A673 (cell line): ENCODE results near the gene ANKHD1.

Source experiments
- CTCF ChIP-seq: fragments of 300-800, 200-600 bp; sonication (generic); conservative IDR thresholded peaks from 2 replicates; pipeline ENCODE4 v1.5.1; 2017; ENCODE audit warnings: low read depth, mild to moderate bottlenecking, antibody characterized with exemption, low read length, moderate library complexity, mixed read lengths
- EZH2 ChIP-seq: fragments of 200-600 bp; sonication (generic); IDR thresholded peaks from 2 replicates; pipeline ENCODE4 v1.6.1; 2017; ENCODE audit warnings: borderline replicate concordance, low read depth, mild to moderate bottlenecking, mixed read lengths, antibody characterized with exemption, low read length; ENCODE audit not compliant: poor library complexity, severe bottlenecking

DNA sequence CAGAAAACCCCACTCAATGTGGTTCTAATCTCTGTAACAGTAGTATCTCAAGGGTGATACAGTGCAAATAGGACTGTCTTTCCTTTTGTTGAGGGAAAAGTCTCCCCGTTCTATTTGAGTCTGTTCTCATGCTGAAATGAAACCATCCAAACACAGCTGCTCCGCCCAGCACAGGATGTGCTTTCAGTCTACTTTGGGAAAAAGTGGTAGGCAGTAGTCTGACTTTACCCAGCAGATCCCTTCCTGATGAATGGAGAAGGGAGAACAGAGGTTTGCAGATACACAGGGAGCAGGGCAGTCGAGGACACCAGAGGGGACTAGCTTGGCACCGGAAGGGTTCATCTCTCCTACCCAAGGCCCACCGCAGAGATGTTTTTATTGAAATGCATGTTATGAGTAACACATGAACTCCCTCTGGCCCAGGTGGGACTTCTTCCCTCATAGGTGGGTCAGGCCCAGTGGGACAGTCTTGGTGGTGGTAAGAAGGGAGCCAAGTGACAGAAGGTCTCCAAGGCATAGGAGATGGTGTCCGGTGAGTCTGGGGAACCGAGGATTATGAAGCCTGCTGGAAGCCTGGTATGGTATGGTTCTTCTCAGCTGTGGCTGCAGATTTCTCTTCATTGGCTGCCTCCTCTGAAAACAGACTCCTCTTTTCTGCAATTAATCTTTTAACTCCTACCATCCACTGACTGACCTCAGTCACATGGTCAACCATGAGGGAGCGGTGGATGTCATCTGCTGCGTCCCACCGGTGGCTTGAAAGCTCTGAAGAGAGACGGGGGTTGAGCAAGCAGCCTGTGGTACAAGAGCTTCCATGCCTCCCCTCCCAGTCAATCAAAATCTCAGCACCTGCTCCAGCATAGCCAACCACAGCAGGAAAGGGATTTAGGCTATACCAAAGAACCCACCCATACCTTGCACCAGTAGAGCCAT is 148.8 kb downstream of the ANKHD1 start:
- TF ChIP-seq CTCF (no peak), EZH2 (no peak)
